HepG2 (cell line): ENCODE results near the gene TLE7. TPM values are rescaled to one million over a fixed set of nuclear protein-coding genes. Genes with fewer than 3 reads are reported as not detected.
A peak's percentile ranks its signal among the peaks of the same experiment; 100 is the strongest.

ENCODE experiments used
- AHR ChIP-seq: IDR thresholded peaks from 2 replicates; pipeline ENCODE4 v1.6.1; 2018; ENCODE audit warnings: missing genetic modification reagents, missing compliant biosample characterization
- CEBPG ChIP-seq: IDR thresholded peaks from 2 replicates; pipeline ENCODE4 v1.6.1; 2016
- CSRNP1 ChIP-seq: sonication (generic); formaldehyde crosslinking; IDR thresholded peaks from 2 replicates; pipeline ENCODE4 v1.8.1; 2023; ENCODE audit warnings: mild to moderate bottlenecking, missing genetic modification reagents
- HMGA1 ChIP-seq: sonication (generic); formaldehyde crosslinking; conservative IDR thresholded peaks from 2 replicates; pipeline ENCODE4 v1.4.0; 2020; ENCODE audit warnings: missing genetic modification reagents
- MBNL3 ChIP-seq: fragments of 250-450 bp; sonication (Bioruptor Pico); conservative IDR thresholded peaks from 2 replicates; pipeline ENCODE4 v1.8.0; 2022; ENCODE audit warnings: mild to moderate bottlenecking, inconsistent platforms
- MEF2D ChIP-seq: sonication (generic); formaldehyde crosslinking; IDR thresholded peaks from 2 replicates; pipeline ENCODE4 v1.5.1; 2020; ENCODE audit warnings: mild to moderate bottlenecking, missing genetic modification reagents
- NFATC3 ChIP-seq: sonication (generic); formaldehyde crosslinking; IDR thresholded peaks from 2 replicates; pipeline ENCODE4 v1.5.1; 2020; ENCODE audit warnings: mild to moderate bottlenecking, missing genetic modification reagents
- RFX1 ChIP-seq: fragments of 450-650 bp; IDR thresholded peaks from 2 replicates; pipeline ENCODE4 v1.6.1; 2017
- TEAD3 ChIP-seq: optimal IDR thresholded peaks from 2 replicates; pipeline ENCODE3; 2016; ENCODE audit warnings: borderline replicate concordance
- ZFP91 ChIP-seq: sonication (generic); formaldehyde crosslinking; IDR thresholded peaks from 2 replicates; pipeline ENCODE4 v1.9.0; 2022; ENCODE audit warnings: missing genetic modification reagents, mild to moderate bottlenecking, borderline replicate concordance
- ZNF549 ChIP-seq: sonication (generic); formaldehyde crosslinking; IDR thresholded peaks from 2 replicates; pipeline ENCODE4 v1.5.0; 2020; ENCODE audit warnings: missing genetic modification reagents
- ZNF710 ChIP-seq: sonication (generic); formaldehyde crosslinking; IDR thresholded peaks from 2 replicates; pipeline ENCODE4 v1.5.0; 2020; ENCODE audit warnings: mild to moderate bottlenecking, missing genetic modification reagents, borderline replicate concordance
- polyA plus RNA-seq, 8 experiments: library from polyadenylated mRNA; depleted of rRNA in 3 of 8; stranded (reverse) in 7 of 8; unstranded in 1 of 8; fragments of >200 nt; fragmentation: Illumina TruSeq in 4 of 8; extraction: Trizol in 4 of 8; gene quantifications; 2 replicates each; pipeline versions ENCODE4 v1.2.1 to v1.2.3, GENCODE V29; 2011 to 2016; ENCODE audit warnings: low read depth in 4 of 8, missing spikeins in 1 of 8, mixed read lengths in 1 of 8; ENCODE audit not compliant: insufficient read depth in 1 of 8
- total RNA-seq, 5 experiments: library from RNA; depleted of rRNA; stranded (reverse); fragments of >200 nt; fragmentation: Illumina TruSeq; extraction: Trizol; gene quantifications; 2 replicates each; pipeline ENCODE4 v1.2.3, GENCODE V29; 2016; ENCODE audit warnings: low read depth in 1 of 5

The TLE7 gene
- total and polyA plus RNA-seq, 2 of the 13 experiments (the other 11 are each of a cell fraction or from before 2014, with no cell fraction given) = not detected

- TF ChIP-seq ZNF710 (CRISPR knock-in tag) (0 out of 2 replicates have a peak, but pooled peaks have one; percentile 46), AHR (CRISPR knock-in tag) (no peak), CEBPG (CRISPR knock-in tag) (no peak), NFATC3 (CRISPR knock-in tag) (no peak), ZFP91 (CRISPR knock-in tag) (peak; percentile 40), TEAD3 (CRISPR knock-in tag) (no peak), MEF2D (CRISPR knock-in tag) (no peak), RFX1 (no peak), HMGA1 (CRISPR knock-in tag) (no peak), CSRNP1 (CRISPR knock-in tag) (no peak), ZNF549 (CRISPR knock-in tag) (no peak), MBNL3 (CRISPR knock-in tag) (no peak)
Measured at GRCh38 chr16:71440669-71441347, 1.0 kb downstream of the TLE7 start (continued).
